OCI-LY7 (cell line): ENCODE data around the gene ATF1. TPM values are rescaled to one million over a fixed set of nuclear protein-coding genes. Genes with fewer than 3 reads are reported as not detected.

ENCODE experiments used
- BruUV-seq: library from RNA; stranded (reverse); fragments of 400-500 nt; replicated peaks from 2 replicates; lab custom pipeline; 2021; lab: Mats Ljungman, UMichigan
- CTCF ChIA-PET: fragments of 300-600 bp; sonication (Branson Sonifier 250); formaldehyde crosslinking; loops from one replicate; lab custom pipeline; 2022; ENCODE audit warnings: antibody characterized with exemption; ENCODE audit not compliant: unreplicated experiment; lab: Charles Lee
- POLR2A ChIA-PET: fragments of 300-600 bp; sonication (Branson Sonifier 250); formaldehyde crosslinking; loops from one replicate; lab custom pipeline; 2022; ENCODE audit warnings: antibody characterized with exemption; lab: Charles Lee
- DNase-seq: peaks from one replicate; pipeline ENCODE4 v3.0.0-alpha.2; 2015; ENCODE audit warnings: low spot score
- H2AFZ ChIP-seq: fragments of 200-600 bp; sonication (generic), shearing (Covaris generic); 2 replicates; pipeline ENCODE4 v1.6.1; 2014; ENCODE audit warnings: mild to moderate bottlenecking, antibody characterized with exemption, low read length, moderate library complexity
- H3K27ac ChIP-seq: fragments of 200-600 bp; sonication (generic); 2 replicates; pipeline ENCODE4 v1.5.1; 2014; ENCODE audit warnings: mixed run types, low read depth, mild to moderate bottlenecking, moderate library complexity, low read length, inconsistent platforms; ENCODE audit not compliant: poor library complexity, severe bottlenecking
- H3K36me3 ChIP-seq: fragments of 200-600 bp; sonication (generic); 2 replicates; pipeline ENCODE4 v1.6.1; 2014; ENCODE audit warnings: mild to moderate bottlenecking, antibody characterized with exemption, low read length, moderate library complexity, mixed read lengths; ENCODE audit not compliant: insufficient read depth
- H3K4me1 ChIP-seq: fragments of 200-600 bp; sonication (generic); 2 replicates; pipeline ENCODE4 v1.5.1; 2014; ENCODE audit warnings: mild to moderate bottlenecking, low read length; ENCODE audit not compliant: insufficient read depth, poor library complexity, severe bottlenecking
- H3K4me2 ChIP-seq: fragments of 200-600 bp; sonication (generic); 2 replicates; pipeline ENCODE4 v1.6.1; 2014; ENCODE audit warnings: mild to moderate bottlenecking, low read length
- H3K4me3 ChIP-seq: fragments of 200-600 bp; sonication (generic); 2 replicates; pipeline ENCODE4 v1.5.1; 2014; ENCODE audit warnings: mild to moderate bottlenecking, low read depth, low read length; ENCODE audit not compliant: poor library complexity, severe bottlenecking
- H3K79me2 ChIP-seq: fragments of 200-600 bp; sonication (generic); 2 replicates; pipeline ENCODE4 v1.6.1; 2016; ENCODE audit warnings: low read depth, mild to moderate bottlenecking, low read length, moderate library complexity, mixed read lengths; ENCODE audit not compliant: insufficient read depth
- H3K9me2 ChIP-seq: fragments of 200-600 bp; sonication (generic); 2 replicates; pipeline ENCODE4 v1.6.1; 2016; ENCODE audit warnings: mild to moderate bottlenecking, low read length, mixed read lengths; ENCODE audit not compliant: insufficient read depth
- H3K9me3 ChIP-seq: fragments of 200-600 bp; sonication (generic); 2 replicates; pipeline ENCODE4 v1.6.1; 2014; ENCODE audit warnings: mild to moderate bottlenecking, mixed run types, low read length, mixed read lengths
- H4K20me1 ChIP-seq: fragments of 200-600 bp; sonication (generic); 2 replicates; pipeline ENCODE4 v1.6.1; 2014; ENCODE audit warnings: mild to moderate bottlenecking, antibody characterized with exemption, low read length, moderate library complexity, mixed read lengths; ENCODE audit not compliant: insufficient read depth
- CTCF ChIP-seq: fragments of 200-600 bp; sonication (generic); conservative IDR thresholded peaks from 2 replicates; pipeline ENCODE4 v1.5.1; 2014; ENCODE audit warnings: mild to moderate bottlenecking, antibody characterized with exemption, low read length, moderate library complexity, mixed read lengths
- EZH2phosphoT487 ChIP-seq: fragments of 200-600 bp; sonication (generic); IDR thresholded peaks from 2 replicates; pipeline ENCODE4 v1.6.1; 2018; ENCODE audit warnings: low read depth, borderline replicate concordance, mild to moderate bottlenecking, mixed run types, antibody characterized with exemption, low read length, moderate library complexity, mixed read lengths
- intact Hi-C: fragments of 100-400 bp; cut with micrococcal nuclease; formaldehyde crosslinking; loops from one replicate; pipeline ENCODE4 v1.10.0; 2022; ENCODE audit not compliant: unreplicated experiment
- total RNA-seq, 2 experiments: library from RNA; depleted of rRNA in 1 of 2; stranded (reverse); fragments of >200 nt in 1 of 2; shearing (Covaris generic) in 1 of 2; gene quantifications; 2 replicates each; pipeline ENCODE4 v1.2.3, GENCODE V29; 2014 to 2022

Gene ATF1
- total RNA-seq, 2 experiments from 2014 or later, result 47.4 to 55.7 TPM

GRCh38 chr12:50842637-50843493 is 79.0 kb downstream of the ATF1 start, which contains the start of gene TMPRSS12:
TMPRSS12 (plus strand) TSS chr12:50842926; CDS start chr12:50842965, 39 bp downstream.
- H3K79me2 ChIP-seq, result no peaks in the 10 kb centered on the region
- H3K4me1 ChIP-seq, result no peaks in the 10 kb centered on the region
- no peaks in the 10 kb centered on the region for H4K20me1 ChIP-seq
- intact Hi-C loops, result no loop called here
- ChIA-PET POLR2A (no interaction called here), CTCF (no interaction called here)
- H3K4me2 ChIP-seq, result no peak within 1 kb of the TSS
- H3K36me3 ChIP-seq, result no peaks in the 10 kb centered on the region
- H2AFZ ChIP-seq, result no peak within 1 kb of the TSS
- BruUV-seq, result no TSS peak
- DNase-seq, result no peak
- no peak within 1 kb of the TSS for H3K27ac ChIP-seq
- no peak within 1 kb of the TSS for H3K4me3 ChIP-seq
- no peak for TF ChIP-seq EZH2phosphoT487
- no peak for TF ChIP-seq CTCF
- H3K9me3 ChIP-seq, result peaks cover 8% of the 10 kb centered on the region
- no peaks in the 10 kb centered on the region for H3K9me2 ChIP-seq

- intact Hi-C loops, result no loop called here
- Histone ChIP-seq H4K20me1 (no peaks in the 10 kb centered on the region), H3K4me2 (no peak overlapping the region), H3K4me1 (no peaks in the 10 kb centered on the region), H3K4me3 (no peak overlapping the region), H3K36me3 (no peaks in the 10 kb centered on the region), H2AFZ (no peak overlapping the region), H3K9me3 (peaks cover 8% of the 10 kb centered on the region), H3K9me2 (no peaks in the 10 kb centered on the region), H3K79me2 (no peaks in the 10 kb centered on the region), H3K27ac (no peak overlapping the region)
- TF ChIP-seq CTCF (no peak), EZH2phosphoT487 (no peak)
- DNase-seq, result no peak
- ChIA-PET POLR2A (interaction anchor here (0.6 to 1.4 kb wide), 2 partner anchors 78 to 1441 kb away, joined by 3 read pairs; no protein-coding TSS in a partner anchor), CTCF (no interaction called here)
- BruUV-seq, result no TSS peak
Measured at GRCh38 chr12:50845021-50845647, 81.2 kb downstream of the ATF1 start.
